Amniotic stem cell (primary cell): Measurements from ENCODE around the gene MAN1A1.

Experiments used
- DNase-seq: peaks from one replicate; lab custom pipeline; 2025; lab: John Stamatoyannopoulos, UW

MAN1A1 gene

GRCh38 chr6:119325559-119326265, 23.8 kb downstream of the MAN1A1 start:
- no peak for DNase-seq

GRCh38 chr6:119324718-119325117, 24.8 kb downstream of the MAN1A1 start:
- no peak for DNase-seq

DNA sequence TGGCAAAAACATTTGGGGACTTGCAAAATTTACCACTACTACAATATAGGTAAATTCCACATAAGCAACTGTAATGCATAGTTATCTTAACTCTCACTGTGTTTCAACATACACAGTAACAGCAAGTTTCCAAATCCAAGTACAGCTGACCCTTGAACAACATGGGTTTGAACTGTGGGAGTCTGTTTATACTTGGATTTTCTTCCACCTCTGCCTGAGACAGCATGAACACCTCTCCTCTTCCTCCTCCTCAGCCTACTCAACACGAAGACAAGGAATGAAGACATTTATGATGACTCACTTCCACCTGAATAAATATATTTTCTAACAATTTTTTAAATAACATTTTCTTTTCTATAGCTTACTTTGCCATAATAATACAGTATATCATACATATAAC, 25.6 kb downstream of the MAN1A1 start:
- no peak for DNase-seq

- no peak for DNase-seq
Observed at GRCh38 chr6:119323478-119323877, 26.1 kb downstream of the MAN1A1 start.

- DNase-seq = no peak
Observed at GRCh38 chr6:119322715-119323350, 26.7 kb downstream of the MAN1A1 start.

GRCh38 chr6:119322034-119322433, 27.5 kb downstream of the MAN1A1 start:
- no peak for DNase-seq

DNA sequence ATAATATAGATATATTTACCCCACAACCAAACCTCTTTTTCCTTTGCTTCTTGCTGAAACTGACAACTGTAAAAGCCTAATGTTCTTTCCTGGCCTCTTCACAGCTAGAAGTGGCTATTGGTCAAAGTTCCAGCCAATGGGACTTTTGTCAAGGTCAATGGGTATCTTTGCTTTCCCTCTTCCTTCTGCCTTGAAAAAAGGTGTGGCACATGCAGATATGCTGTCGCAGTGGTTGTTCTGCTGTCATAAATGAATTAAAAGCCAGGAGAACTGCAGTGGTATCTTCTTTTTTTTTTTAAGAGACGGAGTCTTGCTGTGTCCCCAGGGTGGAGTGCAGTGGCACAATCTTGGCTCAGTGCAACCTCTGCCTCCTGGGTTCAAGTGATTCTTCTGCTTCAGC, 29.9 kb downstream of the MAN1A1 start:
- DNase-seq = no peak

GRCh38 chr6:119318730-119319129, 30.8 kb downstream of the MAN1A1 start:
- DNase-seq = no peak

DNA sequence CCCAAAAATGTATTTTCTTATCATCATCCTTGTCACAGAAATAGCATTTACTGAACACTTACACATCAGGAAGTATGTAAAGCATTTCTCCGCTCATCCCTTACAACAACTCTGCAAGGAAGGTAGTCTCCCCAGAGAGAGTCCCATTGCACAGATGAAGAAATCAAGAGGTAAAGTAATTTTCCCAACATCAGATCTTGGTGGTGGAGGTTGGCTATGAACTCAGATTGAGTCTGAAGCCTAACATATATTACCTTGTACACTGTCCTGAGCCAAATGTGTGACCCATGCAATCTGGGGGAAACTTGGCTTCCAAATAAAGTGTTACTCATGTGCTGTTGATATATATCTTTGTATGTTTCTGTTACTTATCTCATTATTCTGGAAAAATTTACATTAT, 31.4 kb downstream of the MAN1A1 start:
- DNase-seq = no peak

GRCh38 chr6:119317007-119317406, 32.6 kb downstream of the MAN1A1 start:
- DNase-seq = no peak

- DNase-seq = no peak
Observed at GRCh38 chr6:119314885-119315272, 34.7 kb downstream of the MAN1A1 start.

GRCh38 chr6:119313937-119314884, 35.4 kb downstream of the MAN1A1 start:
- DNase-seq = no peak

GRCh38 chr6:119312875-119313338, 36.7 kb downstream of the MAN1A1 start:
- no peak for DNase-seq

GRCh38 chr6:119312441-119312840, 37.1 kb downstream of the MAN1A1 start:
- DNase-seq = no peak

DNA sequence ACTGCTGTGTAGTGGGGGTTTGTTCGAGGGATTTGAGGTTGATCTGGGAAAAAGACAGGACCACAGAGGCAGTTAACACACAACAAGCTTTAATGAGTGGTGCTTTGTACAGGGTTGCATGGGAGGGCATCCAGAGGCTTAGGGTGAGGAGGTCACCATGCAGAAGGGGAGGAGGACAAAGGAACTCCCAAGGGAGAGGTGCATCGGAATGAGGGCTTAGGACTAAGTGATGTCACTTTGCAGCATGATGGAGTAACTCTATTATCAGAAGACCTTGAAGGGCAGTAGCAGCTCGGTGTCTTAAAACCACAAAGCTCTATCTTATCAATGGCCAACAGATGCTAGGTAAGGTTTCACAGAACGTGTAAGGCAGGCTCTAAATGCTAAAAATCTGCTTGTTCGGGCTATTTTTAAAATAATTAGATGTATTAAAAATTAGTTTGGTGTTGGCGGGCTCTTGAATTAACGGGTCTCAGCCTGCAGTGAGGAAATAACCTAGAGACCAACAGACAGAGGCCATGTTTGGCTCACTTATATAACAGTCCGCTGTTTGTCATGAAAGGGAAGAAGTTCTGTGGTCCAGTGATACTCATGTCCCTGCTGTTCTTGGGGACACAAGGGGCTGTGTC, 37.9 kb downstream of the MAN1A1 start:
- DNase-seq = no peak

DNA sequence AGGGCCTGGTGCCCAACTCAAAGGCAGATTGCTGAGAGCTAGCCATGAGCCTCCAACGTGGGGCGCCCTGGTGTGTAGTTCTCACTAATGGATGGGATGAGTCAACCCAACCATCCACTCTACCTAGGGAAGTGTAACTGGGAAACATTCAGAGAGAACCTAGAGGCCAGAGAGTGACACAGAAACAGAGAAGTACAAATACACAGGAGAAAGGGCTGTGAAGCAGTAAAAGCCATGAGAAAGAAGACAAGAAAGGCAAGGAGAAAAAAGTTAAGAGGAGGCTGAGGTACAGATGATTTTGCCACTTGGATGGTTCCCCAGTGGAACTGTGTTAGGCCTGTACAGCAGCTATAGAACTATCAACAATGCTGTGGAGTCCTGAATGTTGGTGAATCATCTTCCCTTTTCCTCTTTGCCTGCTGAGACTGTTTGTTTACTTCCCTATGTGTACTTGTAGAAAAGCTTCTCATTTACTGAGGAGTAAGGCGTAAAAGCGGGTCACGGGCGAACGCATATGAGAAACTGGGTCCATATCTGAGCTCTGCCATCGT, 39.0 kb downstream of the MAN1A1 start:
- DNase-seq = no peak

DNA sequence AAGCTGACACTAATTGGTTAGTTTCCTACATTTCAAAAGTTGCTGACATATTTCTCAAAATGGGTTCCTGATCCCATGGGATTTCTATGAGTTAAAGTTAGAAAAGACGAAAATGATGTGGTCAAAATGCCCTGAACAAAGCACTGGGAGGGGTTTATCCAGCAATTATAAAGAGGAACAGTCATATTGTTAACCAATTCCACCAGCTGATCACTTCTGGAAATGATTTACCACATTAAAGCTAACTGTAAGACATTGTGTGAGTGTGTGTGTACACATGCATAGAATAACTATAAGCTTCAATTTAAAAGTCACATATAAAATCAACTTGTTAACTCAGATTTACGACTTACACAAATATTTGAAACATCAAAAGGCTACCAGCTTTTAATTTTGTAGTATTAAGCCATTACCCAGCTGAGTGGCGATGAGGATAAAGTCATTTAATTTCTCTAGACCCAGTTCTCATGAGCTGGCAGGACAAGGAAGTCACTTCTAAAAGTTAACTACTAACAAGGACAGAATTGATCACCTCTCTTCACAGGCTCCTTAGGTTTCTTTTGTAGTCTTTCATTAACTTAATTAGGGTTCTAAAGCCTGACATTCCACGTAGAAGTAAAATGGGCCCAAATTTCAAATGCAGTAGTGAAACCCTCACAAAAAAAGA, 40.4 kb downstream of the MAN1A1 start:
- no peak for DNase-seq

DNA sequence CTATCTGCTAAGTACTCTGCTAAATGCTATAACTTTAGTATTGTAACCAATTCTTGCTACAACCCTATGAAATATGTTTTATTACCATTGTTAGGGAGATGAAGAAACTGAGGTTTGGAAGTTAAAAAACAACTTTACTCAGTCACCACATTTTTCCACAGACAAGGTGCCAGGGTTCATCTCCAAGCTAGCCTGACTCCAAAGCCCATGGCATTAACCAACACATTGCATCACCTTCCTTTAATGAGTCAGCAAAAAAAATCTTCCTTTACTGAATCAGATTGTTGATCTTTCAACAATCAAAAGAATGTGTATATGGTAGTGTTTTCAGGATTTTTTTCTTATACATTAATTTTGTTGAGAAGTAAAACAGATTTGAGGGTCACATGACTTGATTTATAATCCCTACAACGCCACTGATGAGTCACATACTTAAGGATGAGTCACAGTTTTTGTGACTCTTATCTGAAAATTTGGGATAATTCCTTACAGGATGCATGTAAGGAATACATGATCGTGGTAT, 41.5 kb downstream of the MAN1A1 start:
- peak; percentile 61 for DNase-seq

DNA sequence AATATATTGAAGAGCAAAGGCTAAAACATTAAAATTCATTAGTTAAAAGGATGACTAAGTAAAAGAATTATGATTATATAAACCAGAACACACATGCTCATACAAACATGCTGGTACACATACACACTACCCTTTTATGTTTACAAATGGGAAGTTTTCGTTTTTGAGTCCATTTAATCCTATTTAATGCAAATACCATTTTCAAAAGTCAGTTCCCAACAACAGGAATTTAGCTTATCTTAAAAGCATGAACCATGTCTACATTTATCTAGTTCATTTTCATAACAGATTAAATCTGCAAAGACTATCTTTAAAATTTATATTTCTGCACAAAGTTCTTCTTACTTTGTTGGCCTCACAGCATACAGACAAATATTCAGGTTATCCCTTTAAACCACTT, 42.5 kb downstream of the MAN1A1 start:
- no peak for DNase-seq

GRCh38 chr6:119306396-119306968, 43.1 kb downstream of the MAN1A1 start:
- DNase-seq = no peak
